SU-DHL-6 (cell line): Measurements from ENCODE around the gene SDK1.

Experiments
- H2AFZ ChIP-seq: fragments of 200-600 bp; sonication (generic); 2 replicates; pipeline ENCODE4 v1.6.1; 2014; ENCODE audit warnings: low read depth, mild to moderate bottlenecking, moderate library complexity, mixed read lengths, antibody characterized with exemption, low read length; ENCODE audit not compliant: severe bottlenecking
- H3F3A ChIP-seq: fragments of 200-600 bp; shearing (Covaris generic); 2 replicates; pipeline ENCODE4 v1.6.0; 2016; ENCODE audit warnings: antibody characterized with exemption, mild to moderate bottlenecking; ENCODE audit not compliant: insufficient read depth
- H3K27ac ChIP-seq: fragments of 200-600 bp; sonication (generic); 2 replicates; pipeline ENCODE4 v1.5.1; 2016; ENCODE audit warnings: low read depth, mild to moderate bottlenecking, low read length, moderate library complexity, mixed read lengths
- H3K27me3 ChIP-seq: fragments of 200-600 bp; sonication (generic), shearing (Covaris generic); 2 replicates; pipeline ENCODE4 v1.6.0; 2014; ENCODE audit warnings: mild to moderate bottlenecking, low read length
- H3K36me3 ChIP-seq: fragments of 200-600 bp; sonication (generic); 2 replicates; pipeline ENCODE4 v1.6.1; 2014; ENCODE audit warnings: mild to moderate bottlenecking, low read length, mixed read lengths
- H3K4me2 ChIP-seq: fragments of 300-600, 200-600 bp; shearing (Covaris generic), sonication (generic); 2 replicates; pipeline ENCODE4 v1.6.0; 2014; ENCODE audit warnings: low read length, low read depth, mild to moderate bottlenecking; ENCODE audit not compliant: poor library complexity, severe bottlenecking
- H3K4me3 ChIP-seq: fragments of 200-600 bp; sonication (generic); 2 replicates; pipeline ENCODE4 v1.5.1; 2014; ENCODE audit warnings: antibody characterized with exemption, low read length, mild to moderate bottlenecking, mixed read lengths; ENCODE audit not compliant: insufficient read depth, poor library complexity, severe bottlenecking
- H3K79me2 ChIP-seq: fragments of 200-600 bp; sonication (generic); 2 replicates; pipeline ENCODE4 v1.6.1; 2014; ENCODE audit warnings: mild to moderate bottlenecking, low read length, moderate library complexity; ENCODE audit not compliant: insufficient read depth
- H3K9ac ChIP-seq: fragments of 200-600 bp; sonication (generic); 2 replicates; pipeline ENCODE4 v1.7.0; 2014; ENCODE audit warnings: mild to moderate bottlenecking, low read length
- H3K9me2 ChIP-seq: fragments of 200-600 bp; sonication (generic); replicated peaks from 2 replicates; pipeline ENCODE4 v1.6.1; 2014; ENCODE audit warnings: low read length; ENCODE audit not compliant: insufficient read depth
- H3K9me3 ChIP-seq: fragments of 200-600 bp; sonication (generic); 2 replicates; pipeline ENCODE4 v1.6.1; 2014; ENCODE audit warnings: low read length, mixed read lengths; ENCODE audit not compliant: insufficient read depth
- H4K20me1 ChIP-seq: fragments of 200-600 bp; sonication (generic); 2 replicates; pipeline ENCODE4 v1.6.1; 2014; ENCODE audit warnings: low read depth, mild to moderate bottlenecking, antibody characterized with exemption, low read length, moderate library complexity, mixed read lengths
- EZH2phosphoT487 ChIP-seq: fragments of 200-600 bp; sonication (generic), shearing (Covaris generic); conservative IDR thresholded peaks from 2 replicates; pipeline ENCODE4 v1.6.1; 2018; ENCODE audit warnings: mild to moderate bottlenecking, antibody characterized with exemption, low read length, moderate library complexity, mixed read lengths
- TF ChIP-seq, protein P1 (sequence below): fragments of 200-600 bp; sonication (generic); IDR thresholded peaks from one replicate; pipeline ENCODE4 v1.5.1; 2017; ENCODE audit warnings: antibody characterized with exemption, mild to moderate bottlenecking, low read length, moderate library complexity; ENCODE audit not compliant: insufficient read depth, poor library complexity, severe bottlenecking

Gene SDK1

DNA sequence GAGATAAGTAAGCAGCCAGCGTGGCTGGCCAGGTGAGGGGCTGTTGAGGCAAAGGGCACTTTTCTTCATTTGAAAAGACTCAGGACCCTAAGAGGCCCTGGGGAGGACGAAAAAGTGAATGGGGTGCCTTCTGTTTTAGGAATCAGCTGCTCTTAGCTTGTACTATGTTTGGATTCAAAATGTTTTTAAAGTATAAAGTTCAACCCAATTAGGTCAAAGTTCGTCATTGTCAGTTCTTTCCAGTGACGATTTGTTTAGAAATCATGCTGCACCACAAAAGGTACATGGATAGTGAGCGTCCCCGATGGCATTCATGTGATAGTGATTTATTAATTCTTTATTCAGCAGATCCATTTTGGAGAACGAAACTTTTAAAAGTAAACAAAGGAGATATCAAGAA lies 338.2 kb downstream of the SDK1 start:
- TF ChIP-seq EZH2phosphoT487, result no peak
- TF ChIP-seq, protein P1, sequence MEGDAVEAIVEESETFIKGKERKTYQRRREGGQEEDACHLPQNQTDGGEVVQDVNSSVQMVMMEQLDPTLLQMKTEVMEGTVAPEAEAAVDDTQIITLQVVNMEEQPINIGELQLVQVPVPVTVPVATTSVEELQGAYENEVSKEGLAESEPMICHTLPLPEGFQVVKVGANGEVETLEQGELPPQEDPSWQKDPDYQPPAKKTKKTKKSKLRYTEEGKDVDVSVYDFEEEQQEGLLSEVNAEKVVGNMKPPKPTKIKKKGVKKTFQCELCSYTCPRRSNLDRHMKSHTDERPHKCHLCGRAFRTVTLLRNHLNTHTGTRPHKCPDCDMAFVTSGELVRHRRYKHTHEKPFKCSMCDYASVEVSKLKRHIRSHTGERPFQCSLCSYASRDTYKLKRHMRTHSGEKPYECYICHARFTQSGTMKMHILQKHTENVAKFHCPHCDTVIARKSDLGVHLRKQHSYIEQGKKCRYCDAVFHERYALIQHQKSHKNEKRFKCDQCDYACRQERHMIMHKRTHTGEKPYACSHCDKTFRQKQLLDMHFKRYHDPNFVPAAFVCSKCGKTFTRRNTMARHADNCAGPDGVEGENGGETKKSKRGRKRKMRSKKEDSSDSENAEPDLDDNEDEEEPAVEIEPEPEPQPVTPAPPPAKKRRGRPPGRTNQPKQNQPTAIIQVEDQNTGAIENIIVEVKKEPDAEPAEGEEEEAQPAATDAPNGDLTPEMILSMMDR, result no peak
- no peaks in the 10 kb centered on the region for H3K9me3 ChIP-seq
- no peaks in the 10 kb centered on the region for H3F3A ChIP-seq

DNA sequence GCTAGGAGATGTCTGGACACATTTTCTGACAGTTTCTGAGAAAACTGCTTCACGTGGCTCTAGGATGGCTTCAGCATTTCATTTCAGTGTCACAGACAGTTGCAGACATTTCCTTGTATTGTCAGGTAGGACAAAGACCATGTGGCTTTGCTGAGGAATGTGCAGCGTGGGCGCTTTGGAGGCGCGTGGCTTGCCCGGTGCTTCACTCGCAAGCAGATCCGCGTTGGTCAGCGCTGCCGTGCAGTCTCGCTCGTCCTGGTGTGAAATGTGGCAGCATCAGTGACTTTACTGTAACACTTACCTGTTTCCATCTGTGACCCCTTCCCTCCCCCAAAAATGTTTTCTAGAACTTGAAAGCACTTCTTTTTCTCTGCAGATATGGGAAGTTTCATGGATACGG lies 340.5 kb downstream of the SDK1 start:
- H3K36me3 ChIP-seq, result no peaks in the 10 kb centered on the region
- no peak overlapping the region for H2AFZ ChIP-seq
- H3K9me3 ChIP-seq, result no peaks in the 10 kb centered on the region
- H3K9ac ChIP-seq, result no peak overlapping the region
- no peak for TF ChIP-seq EZH2phosphoT487
- TF ChIP-seq, protein P1, result no peak
- H3K27ac ChIP-seq, result no peak overlapping the region
- no peaks in the 10 kb centered on the region for H3F3A ChIP-seq
- H3K9me2 ChIP-seq, result no peaks in the 10 kb centered on the region
- H3K27me3 ChIP-seq, result no peaks in the 10 kb centered on the region
- H3K79me2 ChIP-seq, result no peaks in the 10 kb centered on the region
- no peak overlapping the region for H3K4me3 ChIP-seq
- H3K4me2 ChIP-seq, result no peak overlapping the region
- no peaks in the 10 kb centered on the region for H4K20me1 ChIP-seq

More for the DNA sequence above, 338.2 kb downstream of the SDK1 start:
- Histone ChIP-seq H3K9me2 (no peaks in the 10 kb centered on the region), H4K20me1 (no peaks in the 10 kb centered on the region), H3K79me2 (no peaks in the 10 kb centered on the region), H3K4me3 (no peak overlapping the region), H3K9ac (no peak overlapping the region), H2AFZ (no peak overlapping the region), H3K4me2 (no peak overlapping the region), H3K27me3 (no peaks in the 10 kb centered on the region), H3K36me3 (no peaks in the 10 kb centered on the region), H3K27ac (no peak overlapping the region)

DNA sequence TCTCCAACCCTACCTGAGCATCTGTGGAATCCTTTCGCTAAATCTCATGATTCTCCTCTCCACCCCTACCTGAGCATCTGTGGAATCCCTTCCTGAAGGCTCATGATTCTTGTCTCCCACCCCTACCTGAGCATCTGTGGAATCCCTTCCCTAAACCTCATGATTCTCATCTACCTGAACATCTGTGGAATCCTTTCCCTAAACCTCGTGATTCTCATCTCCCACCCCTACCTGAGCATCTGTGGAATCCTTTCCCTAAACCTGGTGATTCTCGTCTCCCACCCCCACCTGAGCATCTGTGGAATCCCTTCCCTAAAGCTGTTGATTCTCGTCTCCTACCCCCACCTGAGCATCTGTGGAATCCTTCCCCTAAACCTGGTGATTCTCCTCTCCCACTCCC lies 342.0 kb downstream of the SDK1 start:
- Histone ChIP-seq H4K20me1 (no peaks in the 10 kb centered on the region), H2AFZ (no peak overlapping the region), H3K36me3 (no peaks in the 10 kb centered on the region), H3F3A (no peaks in the 10 kb centered on the region), H3K27ac (no peak overlapping the region), H3K79me2 (no peaks in the 10 kb centered on the region), H3K9me2 (no peaks in the 10 kb centered on the region), H3K4me3 (no peak overlapping the region), H3K27me3 (no peaks in the 10 kb centered on the region), H3K9ac (no peak overlapping the region), H3K4me2 (no peak overlapping the region), H3K9me3 (no peaks in the 10 kb centered on the region)
- TF ChIP-seq, protein P1, result no peak
- no peak for TF ChIP-seq EZH2phosphoT487

DNA sequence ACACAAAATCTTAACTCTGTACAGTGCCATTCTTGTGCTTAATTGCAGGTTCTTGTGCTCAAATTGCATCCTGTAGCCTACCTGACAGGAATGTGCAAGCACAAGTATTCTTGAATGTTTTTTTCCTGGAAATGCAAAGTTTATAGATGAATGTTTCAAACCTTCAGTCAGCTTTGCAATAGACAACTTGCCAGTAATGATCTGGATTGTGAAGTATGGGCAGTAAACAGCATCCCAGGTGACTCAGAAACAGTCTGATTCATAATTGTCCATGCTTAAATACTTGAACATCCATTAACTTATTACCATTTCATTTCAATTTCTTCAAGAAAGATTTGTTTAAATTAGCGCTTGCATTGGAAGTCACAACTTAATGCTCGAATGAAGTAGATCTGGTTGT lies 347.2 kb downstream of the SDK1 start:
- no peaks in the 10 kb centered on the region for H3K79me2 ChIP-seq
- no peaks in the 10 kb centered on the region for H4K20me1 ChIP-seq
- H2AFZ ChIP-seq, result no peak overlapping the region
- H3K27ac ChIP-seq, result no peak overlapping the region
- no peaks in the 10 kb centered on the region for H3K27me3 ChIP-seq
- H3K9ac ChIP-seq, result no peak overlapping the region
- no peaks in the 10 kb centered on the region for H3K9me2 ChIP-seq
- no peak overlapping the region for H3K4me3 ChIP-seq
- no peaks in the 10 kb centered on the region for H3K36me3 ChIP-seq
- H3F3A ChIP-seq, result no peaks in the 10 kb centered on the region
- H3K9me3 ChIP-seq, result no peaks in the 10 kb centered on the region
- TF ChIP-seq EZH2phosphoT487, result no peak
- TF ChIP-seq, protein P1, result no peak
- H3K4me2 ChIP-seq, result no peak overlapping the region
